Renal pelvis (tissue), 12 donors: ENCODE measurements around the gene CHRM5. TPM values are rescaled to one million over a fixed set of nuclear protein-coding genes. Genes with fewer than 3 reads are reported as not detected.

Experiments
- DNase-seq: peaks from one replicate; pipeline ENCODE4 v3.0.0-alpha.2; 2013
- long read RNA-seq, 16 experiments: transcript quantifications; one replicate each; lab custom pipeline, GENCODE V29; 2026
- polyA plus RNA-seq, 3 donors: library from polyadenylated mRNA; unstranded; fragments of 120-200 nt; gene quantifications; one replicate each; pipeline ENCODE4 v1.2.1, GENCODE V29; 2013; ENCODE audit not compliant: insufficient read length in 3 of 3

The CHRM5 gene, protein sequence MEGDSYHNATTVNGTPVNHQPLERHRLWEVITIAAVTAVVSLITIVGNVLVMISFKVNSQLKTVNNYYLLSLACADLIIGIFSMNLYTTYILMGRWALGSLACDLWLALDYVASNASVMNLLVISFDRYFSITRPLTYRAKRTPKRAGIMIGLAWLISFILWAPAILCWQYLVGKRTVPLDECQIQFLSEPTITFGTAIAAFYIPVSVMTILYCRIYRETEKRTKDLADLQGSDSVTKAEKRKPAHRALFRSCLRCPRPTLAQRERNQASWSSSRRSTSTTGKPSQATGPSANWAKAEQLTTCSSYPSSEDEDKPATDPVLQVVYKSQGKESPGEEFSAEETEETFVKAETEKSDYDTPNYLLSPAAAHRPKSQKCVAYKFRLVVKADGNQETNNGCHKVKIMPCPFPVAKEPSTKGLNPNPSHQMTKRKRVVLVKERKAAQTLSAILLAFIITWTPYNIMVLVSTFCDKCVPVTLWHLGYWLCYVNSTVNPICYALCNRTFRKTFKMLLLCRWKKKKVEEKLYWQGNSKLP
- polyA plus RNA-seq: under 1 TPM; 0.19 to 0.25 (median 0.19) TPM
- long read RNA-seq, donor 1: 0 reads
- long read RNA-seq, donor 2, partial matches to known transcripts: 24 of 24 reads
- long read RNA-seq, donor 2, other reads (novel, unspliced or antisense): 0 of 24 reads
- long read RNA-seq, donor 3: 0 reads
- long read RNA-seq, donor 4, partial matches to known transcripts: 22 of 22 reads
- long read RNA-seq, donor 4, other reads (novel, unspliced or antisense): 0 of 22 reads
- long read RNA-seq, donor 5: 0 reads
- long read RNA-seq, donor 6, partial matches to known transcripts: 16 of 16 reads
- long read RNA-seq, donor 6, other reads (novel, unspliced or antisense): 0 of 16 reads
- long read RNA-seq, donor 7, partial matches to known transcripts: 18 of 18 reads
- long read RNA-seq, donor 7, other reads (novel, unspliced or antisense): 0 of 18 reads
- long read RNA-seq, donor 8: 0 reads
- long read RNA-seq, donor 9, partial matches to known transcripts: 19 of 19 reads
- long read RNA-seq, donor 9, other reads (novel, unspliced or antisense): 0 of 19 reads
- long read RNA-seq, donor 10: 0 reads
- long read RNA-seq, donor 11: 0 reads
- long read RNA-seq, donor 12: 0 reads
- long read RNA-seq, donor 13, partial matches to known transcripts: 6 of 6 reads
- long read RNA-seq, donor 13, other reads (novel, unspliced or antisense): 0 of 6 reads
- long read RNA-seq, donor 14: 0 reads
- long read RNA-seq, donor 15: 0 reads
- long read RNA-seq, donor 16: 0 reads

DNA sequence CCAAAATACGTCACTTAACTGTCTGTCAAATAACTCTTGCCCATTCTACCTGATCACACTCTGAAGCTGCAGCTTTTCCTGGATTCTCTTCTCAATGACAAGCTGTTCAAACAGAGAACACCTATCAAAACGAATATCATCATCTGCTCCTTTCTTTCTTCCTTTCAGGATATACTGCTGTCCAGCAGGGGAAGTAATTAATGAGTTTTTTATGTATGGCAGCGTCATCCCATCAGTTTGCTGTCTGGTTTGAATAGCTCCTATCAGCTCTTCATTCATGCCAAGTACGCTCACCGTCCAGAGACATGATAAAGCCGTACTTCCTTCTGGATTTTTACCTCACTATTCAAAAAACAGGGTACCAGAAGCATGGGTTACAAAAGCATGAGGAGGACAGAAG lies at the start of gene CHRM5:
Gene CHRM5 (plus strand): TSS at position 274 of the 400 bp plus-strand sequence. CDS start 94,221 bp downstream, outside the sequence.
- DNase-seq: no peak

DNA sequence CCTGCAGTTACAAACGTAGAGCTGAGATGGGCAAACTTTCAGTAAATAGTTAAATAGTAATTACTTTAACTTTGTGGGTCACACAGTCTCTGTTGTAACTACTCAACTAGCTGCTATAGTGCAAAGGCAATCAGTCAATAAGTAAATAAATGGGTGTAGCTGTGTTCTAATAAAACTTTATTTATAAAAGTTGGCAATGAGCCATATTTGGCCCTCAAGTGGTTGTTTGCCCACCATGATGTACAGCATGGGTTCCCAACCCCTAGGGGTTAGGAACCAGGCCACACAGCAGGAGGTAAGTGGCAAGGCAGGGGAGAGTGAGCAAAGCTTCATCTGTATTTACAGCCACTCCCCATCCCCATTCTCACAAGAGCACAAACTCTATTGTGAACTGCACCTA lies 44.9 kb upstream of the CHRM5 start:
- DNase-seq: no peak

DNA sequence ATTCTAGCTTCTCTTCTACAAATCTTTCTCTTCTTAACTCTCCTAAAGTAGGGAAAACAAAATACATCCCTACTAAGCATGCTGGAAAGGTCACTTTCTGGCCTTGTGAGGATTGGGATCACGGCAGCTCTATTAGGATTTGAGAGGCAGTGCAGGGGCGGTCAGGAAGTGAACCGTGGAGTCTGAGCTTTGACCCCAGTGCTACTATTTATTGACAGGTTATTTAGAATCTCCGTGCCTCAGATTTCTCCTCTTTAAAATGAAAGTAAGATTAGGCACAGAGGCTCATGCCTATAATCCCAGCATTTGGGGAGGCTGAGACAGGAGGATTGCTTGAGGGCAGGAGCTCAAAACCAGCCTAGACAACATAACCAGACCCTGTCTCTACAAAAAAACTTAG lies 42.0 kb upstream of the CHRM5 start:
- DNase-seq: no peak

DNA sequence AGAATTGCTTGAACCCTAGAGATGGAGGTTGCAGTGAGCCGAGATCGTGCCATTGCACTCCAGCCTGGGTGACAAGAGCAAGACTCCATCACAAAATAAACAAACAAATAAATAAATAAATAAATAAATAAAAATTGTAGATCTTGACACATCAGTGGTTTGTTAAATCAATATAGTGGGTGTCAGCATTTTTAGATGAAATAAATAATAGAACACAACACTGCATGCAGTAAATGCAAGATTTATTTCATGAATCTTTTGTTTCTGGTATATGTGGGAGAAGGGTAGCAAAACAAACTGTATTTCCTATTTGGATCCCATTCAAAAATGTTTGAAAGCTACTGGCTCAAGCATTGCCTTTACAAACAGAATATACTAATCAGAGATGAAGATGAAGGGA lies 35.6 kb upstream of the CHRM5 start:
- DNase-seq: no peak

DNA sequence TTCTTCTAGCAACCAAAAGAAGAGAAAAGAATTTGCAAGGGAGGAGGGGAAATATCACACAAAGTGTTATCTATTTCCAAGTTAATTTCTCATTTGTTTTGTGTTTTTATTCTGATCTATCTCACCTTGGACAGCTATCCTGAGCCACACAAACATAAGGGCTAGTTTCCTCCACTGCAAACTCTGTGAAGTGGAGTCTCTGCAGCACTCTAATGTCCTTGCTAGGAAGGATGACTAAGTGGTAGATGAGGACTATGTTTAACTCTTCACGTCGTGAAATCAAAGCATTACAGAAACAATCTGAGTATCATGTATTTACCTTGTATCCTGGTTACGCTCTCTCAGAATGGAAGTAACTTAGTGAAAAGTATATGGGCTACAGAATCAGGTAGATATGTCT lies 33.9 kb upstream of the CHRM5 start:
- DNase-seq: no peak

DNA sequence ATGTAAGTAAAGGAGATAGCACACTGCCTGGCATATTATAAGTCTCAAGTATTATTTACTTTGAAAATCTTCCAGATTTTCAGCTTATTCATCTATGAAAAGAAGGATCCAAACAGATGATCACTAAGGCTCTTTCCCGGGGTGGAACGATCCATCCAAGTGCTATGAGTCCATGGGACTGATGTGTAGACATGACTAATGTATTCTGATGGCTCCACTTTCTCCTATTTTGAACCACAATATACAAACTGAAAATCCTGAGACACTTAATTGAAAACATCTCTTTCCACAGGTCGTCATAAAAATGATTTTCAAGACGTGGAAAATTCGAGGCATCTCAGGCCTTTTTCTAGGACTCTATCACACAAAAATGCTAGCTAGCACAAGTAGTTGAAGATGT lies 33.4 kb upstream of the CHRM5 start:
- DNase-seq: no peak

DNA sequence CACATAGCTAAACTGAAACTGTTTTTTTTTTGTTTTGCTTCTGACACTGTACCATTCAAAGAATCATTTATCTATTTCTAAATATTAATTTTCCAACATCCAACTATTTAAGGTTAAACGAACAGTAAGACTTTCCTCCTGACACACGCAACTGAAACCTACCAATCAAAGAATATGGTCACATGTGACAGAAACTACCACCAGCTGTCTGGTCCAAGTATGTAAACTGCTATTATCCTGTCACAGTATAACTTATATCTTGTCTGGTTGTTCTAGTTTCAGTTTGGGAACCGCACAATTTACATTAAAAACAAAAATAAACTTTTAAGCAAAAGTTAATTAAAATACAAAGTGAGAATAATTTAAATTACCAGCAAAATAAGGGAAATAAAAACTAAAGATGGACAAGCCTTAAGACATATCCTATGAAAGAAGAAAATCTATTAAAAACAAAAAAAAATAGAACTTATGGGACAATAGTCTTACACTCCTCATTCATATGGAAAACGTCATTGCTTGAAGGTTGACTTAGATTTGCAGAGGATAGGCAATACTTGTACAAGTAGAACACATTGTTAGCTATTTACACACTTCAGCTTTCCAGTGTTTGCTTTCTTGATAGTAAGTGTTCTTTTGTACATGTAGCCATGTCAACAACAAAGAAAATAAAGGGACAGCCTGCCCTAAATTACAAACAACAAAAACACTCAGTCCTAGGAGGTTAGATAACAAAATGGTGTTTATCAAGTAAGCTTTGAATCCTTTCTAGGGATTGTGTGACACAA lies 26.8 kb upstream of the CHRM5 start:
- DNase-seq: no peak

DNA sequence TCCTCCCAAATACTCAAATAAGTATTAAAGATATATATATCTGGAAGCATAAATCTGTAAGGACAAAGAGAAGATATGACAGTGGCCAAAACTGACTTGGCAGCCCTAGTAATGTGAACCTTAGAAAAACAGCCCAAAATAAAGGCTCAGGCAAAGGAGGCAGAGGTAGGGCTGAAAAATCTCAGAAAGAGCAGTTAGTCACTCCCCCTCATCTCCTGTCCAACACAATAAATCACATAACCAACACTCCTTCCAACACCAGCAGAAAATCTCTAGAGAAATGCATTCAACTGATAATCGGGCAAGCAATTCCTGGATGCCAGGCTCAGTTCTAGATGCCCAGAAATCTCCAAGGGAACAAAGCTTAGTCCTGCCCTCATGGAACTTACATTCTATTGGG lies 22.1 kb upstream of the CHRM5 start:
- peak; percentile 67 for DNase-seq

DNA sequence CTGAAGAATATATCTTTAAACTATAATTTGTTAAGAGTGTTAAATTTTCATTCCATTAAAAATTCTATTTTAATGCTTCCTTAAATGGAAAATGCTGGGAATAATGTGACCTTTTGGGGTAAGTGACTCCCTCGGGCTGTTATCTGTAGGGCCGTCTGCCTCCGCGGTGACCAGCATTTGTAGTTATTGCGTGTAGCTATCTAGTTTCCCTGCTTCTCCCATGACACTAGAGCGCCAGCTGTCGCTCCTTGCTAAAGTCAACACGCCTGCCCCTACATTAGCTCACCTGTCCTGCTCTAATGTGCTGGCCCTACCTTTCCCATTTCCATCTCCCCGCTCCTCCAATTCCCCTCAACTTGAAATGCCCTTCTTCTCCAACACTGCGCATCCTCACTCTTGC lies 12.4 kb upstream of the CHRM5 start:
- no peak for DNase-seq

DNA sequence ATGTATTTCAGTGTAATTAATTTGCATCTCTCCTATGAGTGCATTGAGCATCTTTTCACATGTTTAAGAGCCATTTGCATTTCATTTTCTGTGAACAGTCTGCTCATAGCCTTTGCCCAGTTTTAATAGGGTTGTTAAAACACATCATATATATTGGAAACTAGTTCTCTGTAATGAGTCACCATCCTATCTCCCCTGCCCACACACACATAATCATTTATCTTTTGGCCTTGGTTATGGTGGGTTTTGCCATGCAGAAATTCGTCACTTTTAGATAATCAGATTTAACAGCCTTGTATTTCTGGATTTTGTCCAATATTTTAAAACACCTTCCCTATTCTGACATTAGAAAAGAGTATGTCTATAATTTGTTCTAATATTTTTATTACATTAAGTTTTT lies 11.9 kb upstream of the CHRM5 start:
- no peak for DNase-seq

DNA sequence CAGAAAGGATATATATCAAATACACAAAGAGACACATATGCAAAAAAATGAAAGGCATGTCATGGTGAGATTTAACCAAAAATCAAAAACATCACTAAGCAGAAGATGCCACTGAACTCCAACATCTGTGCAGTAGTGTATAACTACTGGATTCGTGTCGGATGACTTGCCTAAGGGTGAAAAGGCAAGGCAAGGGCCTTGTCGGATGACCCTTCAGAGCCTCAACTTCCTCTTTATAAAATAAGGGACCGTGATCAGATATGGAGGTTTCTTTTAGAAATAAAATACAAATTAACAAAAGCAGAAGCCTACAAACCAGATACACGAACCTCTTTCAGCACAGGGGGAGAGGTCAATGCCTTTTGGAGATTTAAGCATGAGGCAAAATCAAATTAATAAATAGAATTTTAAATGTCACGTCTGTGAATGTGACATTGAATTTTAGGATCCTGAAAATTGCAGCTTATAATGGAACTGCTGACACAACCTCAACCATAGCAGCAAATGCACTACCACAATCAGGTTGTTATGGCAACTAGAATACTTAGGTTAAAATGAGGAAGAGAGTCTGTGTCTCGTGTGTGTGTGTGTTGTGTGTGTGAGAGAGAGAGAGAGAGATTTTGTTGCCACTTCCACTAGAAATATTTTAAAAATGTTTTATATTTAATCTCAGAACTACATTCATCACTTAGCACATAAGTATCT lies 8.3 kb upstream of the CHRM5 start:
- DNase-seq: no peak

DNA sequence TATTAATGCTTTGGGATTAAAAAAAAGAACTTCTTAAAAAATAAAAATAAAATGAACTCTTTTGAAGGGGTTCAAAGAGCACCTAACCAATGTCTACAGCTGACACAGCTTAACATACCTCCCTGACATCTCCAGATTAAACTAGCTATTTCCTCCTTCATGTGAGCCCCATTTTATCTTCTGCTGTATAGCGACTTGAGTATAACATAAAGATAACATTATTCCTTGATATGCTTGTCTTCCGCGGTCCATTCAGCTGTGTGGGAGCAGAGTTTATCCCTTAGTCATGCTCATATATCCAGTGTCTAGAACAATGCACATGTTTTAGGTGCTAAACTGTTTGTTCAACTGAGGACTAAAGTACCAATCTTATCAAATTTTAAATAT lies 7.8 kb upstream of the CHRM5 start:
- no peak for DNase-seq

DNA sequence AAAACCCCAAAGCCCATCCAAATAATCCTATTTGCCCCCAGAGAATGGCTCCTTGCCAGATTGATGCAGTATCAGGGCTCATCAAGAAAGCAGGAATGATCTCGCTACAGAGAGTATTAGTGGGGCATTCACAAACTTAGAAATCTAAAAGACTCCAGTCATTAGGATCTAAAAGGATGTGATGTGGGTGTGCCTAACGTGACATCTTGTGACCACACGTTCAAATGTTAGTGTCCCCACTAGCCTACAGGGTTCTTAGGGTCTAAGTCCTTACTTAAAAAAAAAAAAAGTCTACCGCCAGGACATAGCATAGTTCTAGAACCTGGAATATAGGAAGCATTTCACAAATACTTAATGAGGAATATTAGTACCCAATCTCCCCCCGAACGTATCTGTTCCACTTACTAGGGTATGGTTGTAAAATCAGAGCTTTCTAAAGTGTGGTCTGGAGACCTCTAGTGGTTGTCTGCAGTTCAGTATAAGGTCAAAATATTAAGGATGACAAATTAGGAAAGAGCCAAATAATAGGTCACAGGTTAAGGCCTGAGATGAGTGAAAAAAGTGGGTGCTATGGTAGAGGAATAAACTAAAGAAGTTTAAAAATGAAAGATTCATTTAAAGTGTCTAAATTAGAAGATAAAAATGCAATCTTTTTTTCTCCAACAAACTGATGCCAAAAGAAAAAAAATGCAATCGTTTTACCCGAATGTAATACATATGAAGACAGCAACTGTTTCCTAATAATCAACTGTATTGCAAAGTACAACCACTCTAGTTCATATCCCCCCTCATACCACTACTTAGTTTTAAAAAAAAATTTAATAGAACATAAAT lies 4.2 kb upstream of the CHRM5 start:
- DNase-seq: no peak

DNA sequence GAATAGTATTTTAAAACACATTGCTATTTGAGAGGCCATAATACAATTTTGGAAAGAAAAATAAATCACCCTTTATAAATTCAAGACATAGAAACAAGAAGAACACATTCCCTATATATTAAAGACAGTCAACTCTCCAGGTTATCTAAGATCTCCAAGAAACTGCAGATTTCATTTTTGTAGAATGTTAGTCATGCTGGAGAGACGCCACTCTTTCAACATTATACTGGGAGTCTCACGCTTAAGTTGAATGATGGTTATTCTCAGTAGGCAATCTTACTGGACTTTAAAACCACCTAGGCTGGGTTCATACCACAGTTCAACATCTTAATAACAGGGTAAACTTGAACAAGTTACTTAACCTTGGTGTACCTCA lies 3.6 kb upstream of the CHRM5 start:
- DNase-seq: no peak

DNA sequence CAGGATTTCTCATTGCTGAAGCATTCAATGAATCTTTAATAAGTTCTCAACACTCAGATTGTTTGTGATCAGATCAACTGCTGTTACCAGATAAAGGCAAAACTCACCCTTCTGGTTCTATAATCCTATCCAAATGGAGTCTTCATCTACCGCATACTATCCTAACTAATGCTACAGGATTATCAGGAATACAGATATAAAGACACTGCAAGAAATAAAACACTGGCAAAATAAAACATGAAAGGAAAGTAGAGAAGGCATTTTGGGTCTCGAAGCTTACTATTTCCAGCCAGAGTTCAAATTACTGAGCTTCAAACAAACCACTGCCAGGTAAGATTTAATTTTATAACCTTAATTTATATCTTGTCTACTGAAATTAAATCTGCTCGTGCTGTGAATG lies 524 bp downstream of the CHRM5 start:
- DNase-seq: no peak

DNA sequence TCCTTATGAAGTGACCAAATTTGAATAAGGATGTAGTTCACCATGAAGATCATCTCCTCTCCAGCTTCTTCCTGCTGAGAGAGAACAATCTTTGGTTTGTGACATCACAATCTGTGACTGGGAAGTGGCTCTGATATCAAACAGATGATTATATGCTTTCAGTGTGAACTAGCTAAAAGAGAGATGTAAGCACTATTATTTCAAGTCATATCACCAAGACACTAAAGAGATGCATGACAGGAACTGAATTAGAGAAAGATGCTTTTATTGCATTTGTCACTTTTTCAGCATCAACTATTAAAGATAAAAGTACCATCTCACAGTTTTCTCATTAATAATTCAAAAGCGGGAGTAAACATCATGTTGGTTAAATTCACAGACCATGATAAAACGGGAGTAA lies 3.5 kb downstream of the CHRM5 start:
- DNase-seq: no peak

DNA sequence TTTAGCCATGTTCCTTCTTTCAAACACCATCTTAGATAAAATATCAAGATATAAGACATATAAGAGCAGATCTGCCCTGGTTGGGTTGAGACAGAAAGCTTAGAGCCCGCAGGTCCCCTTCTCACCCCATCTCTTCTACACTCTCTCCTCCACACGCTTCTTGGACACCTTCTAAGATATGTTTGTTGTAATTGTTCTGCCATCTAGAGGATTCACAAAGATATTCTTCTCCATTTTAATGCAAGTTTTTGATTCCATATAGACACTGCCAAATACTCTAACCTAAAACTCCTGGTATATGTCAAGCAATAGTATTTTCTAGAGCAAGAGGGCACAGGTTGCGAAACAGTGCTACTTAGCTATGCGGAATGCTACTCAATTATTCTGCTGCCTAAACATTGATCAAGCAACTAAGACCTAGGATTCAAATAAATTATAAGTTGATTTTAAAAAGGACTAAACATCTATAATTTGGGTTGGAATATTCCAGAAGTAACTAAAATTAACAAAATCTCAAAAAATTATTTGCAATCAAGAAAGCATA lies 6.8 kb downstream of the CHRM5 start:
- DNase-seq: no peak

DNA sequence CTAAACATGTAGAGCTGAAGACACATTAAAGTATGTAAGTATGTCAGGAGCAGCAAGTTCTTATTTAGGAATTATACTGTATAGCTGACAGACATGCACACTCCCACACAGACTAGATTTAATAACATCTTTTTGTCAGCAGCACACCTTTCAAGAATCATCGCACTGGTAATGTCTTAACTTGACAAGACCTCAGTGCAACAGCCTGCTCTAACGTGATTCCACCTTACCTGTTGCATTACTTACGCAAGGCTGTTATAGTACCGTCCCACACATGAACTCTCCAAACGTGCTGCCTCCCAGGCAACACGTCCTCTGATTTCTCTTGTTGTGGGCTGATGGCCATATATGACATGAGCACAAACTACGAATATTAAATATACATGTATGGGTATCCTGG lies 11.9 kb downstream of the CHRM5 start:
- DNase-seq: no peak

DNA sequence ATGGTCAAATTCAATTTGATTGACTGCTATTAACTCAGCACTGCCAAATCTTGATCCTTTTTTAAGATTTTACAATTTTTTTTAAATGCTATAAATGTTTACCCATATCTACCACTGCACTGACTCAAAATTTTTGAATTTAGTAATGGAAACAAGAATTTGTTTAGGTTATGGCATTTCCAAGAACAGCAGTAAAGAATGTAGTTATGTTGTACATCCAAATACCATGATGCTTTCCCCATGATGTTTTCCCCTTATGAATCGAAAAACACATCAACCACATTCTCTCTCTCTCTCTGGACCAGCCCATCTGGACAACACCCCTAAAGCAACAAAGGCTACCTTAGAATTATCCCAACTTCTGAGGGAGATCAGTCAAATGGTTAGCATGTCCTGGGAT lies 14.2 kb downstream of the CHRM5 start:
- DNase-seq: no peak

DNA sequence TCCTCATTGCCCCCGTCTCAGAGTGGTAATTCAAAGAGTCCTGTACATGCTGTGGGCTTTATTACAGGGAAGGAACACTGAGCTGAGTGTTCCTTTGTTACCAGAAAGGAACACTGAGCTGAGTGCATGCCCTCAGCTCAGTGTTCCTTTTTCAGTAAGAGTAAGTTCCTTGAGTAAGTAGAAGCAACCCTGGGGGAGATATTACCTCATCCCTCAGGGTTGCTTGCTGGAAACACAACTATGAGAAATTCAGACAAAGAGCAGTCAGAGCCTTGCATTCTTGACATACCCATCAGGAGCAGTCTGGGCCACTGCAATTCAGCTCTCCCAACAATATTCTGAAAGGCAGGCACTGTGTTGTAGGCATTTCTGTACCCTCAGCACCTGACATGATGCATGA lies 17.0 kb downstream of the CHRM5 start:
- DNase-seq: no peak
